ENCODE measurements around the gene RHBDD2.
"Not testable (repeated sequence)": the region's sequence is repeated elsewhere in the genome, so short reads cannot be mapped to it uniquely, and the experiment has no call there.

Gene RHBDD2

DNA sequence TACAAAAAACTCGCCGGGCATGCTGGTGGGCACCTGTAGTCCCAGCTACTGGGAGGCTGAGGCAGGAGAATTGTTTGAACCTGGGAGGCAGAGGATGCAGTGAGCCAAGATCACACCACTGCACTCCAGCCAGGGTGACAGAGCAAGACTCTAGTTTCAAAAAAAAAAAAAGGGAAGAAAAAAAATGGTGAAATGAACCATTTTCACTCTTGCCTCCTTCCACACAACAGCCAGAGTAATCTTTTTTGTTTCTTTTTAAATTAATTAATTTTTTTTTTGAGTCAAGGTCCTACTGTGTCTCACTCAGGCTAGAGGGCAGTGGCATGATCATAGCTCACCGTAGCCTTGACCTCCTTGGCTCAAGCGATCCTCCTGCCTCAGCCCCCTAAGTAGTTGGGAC is 14.6 kb upstream of the RHBDD2 start:
- not testable (repeated sequence) for H3K4me2 ChIP-seq (ENCODE audit: low read length, poor library complexity, severe bottlenecking); H2AK5ac ChIP-seq (ENCODE audit: low read length, severe bottlenecking); H3K4me3 ChIP-seq (ENCODE audit: insufficient read depth in 1 of 2, low read depth in 1 of 2, low read length in 2 of 2); DNase-seq; H2BK120ac ChIP-seq (ENCODE audit: low read depth, low read length); H3K36me3 ChIP-seq (ENCODE audit: control insufficient read depth in 1 of 2, insufficient read depth in 2 of 2, low read depth in 1 of 2, low read length in 2 of 2); H2BK12ac ChIP-seq (ENCODE audit: low read length in 2 of 2); H3K27ac ChIP-seq (ENCODE audit: low read length, poor library complexity, severe bottlenecking); H4K91ac ChIP-seq (ENCODE audit: low read length); H2BK5ac ChIP-seq (ENCODE audit: low read depth, low read length, poor library complexity, severe bottlenecking); H3K4me1 ChIP-seq (ENCODE audit: control insufficient read depth, insufficient read depth, low read depth, low read length); H2BK15ac ChIP-seq (ENCODE audit: low read depth, poor library complexity, severe bottlenecking); H3K9ac ChIP-seq (ENCODE audit: low read length); H3K79me1 ChIP-seq (replicated peaks; ENCODE audit: low read length, poor library complexity, severe bottlenecking); H2AFZ ChIP-seq (ENCODE audit: low read depth, low read length); H3K4ac ChIP-seq (ENCODE audit: low read depth in 1 of 2, low read length in 2 of 2); H3K9me3 ChIP-seq (ENCODE audit: control insufficient read depth, low read length); H3K27me3 ChIP-seq (ENCODE audit: control insufficient read depth in 1 of 2, insufficient read depth in 1 of 2, low read length in 2 of 2); H3K23ac ChIP-seq (ENCODE audit: low read length in 2 of 2); H4K8ac ChIP-seq (ENCODE audit: low read length); H3K14ac ChIP-seq (ENCODE audit: low read length in 2 of 2); H3K18ac ChIP-seq (ENCODE audit: low read depth in 1 of 2, low read length in 2 of 2)
- 97% methylated on average over 2 of the region's 4 CpGs for WGBS

DNA sequence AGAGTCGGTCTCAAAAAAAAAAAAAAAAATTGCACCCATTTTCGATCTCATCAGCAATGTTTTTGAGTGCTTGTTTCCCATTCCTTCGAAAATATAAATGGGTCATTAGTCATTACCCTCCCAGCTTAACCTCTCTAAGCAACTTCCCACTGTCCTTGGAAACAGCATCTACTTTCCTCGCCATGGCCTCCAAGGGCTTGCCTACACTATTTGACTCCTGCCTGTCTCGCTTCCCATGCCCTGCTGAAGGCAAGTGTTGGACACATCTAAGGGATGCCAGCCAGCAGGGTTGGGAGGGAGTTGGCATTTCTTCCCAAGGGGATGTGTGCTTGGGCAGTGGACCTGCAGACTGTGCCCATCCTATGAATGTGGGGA is 12.7 kb upstream of the RHBDD2 start:
- no peaks in the 10 kb centered on the region for H3K27me3 ChIP-seq (ENCODE audit: control insufficient read depth in 1 of 2, insufficient read depth in 1 of 2, low read length in 2 of 2)
- no peak overlapping the region for H3K23ac ChIP-seq (ENCODE audit: low read length in 2 of 2)
- peak overlapping the region; percentile 59 for H4K8ac ChIP-seq (ENCODE audit: low read length)
- no peaks in the 10 kb centered on the region for H3K9me3 ChIP-seq (ENCODE audit: control insufficient read depth, low read length)
- WGBS: 63% methylated on average over 5 of the region's 5 CpGs
- H2BK15ac ChIP-seq (ENCODE audit: low read depth, poor library complexity, severe bottlenecking): no peak overlapping the region
- no peak overlapping the region for H2AFZ ChIP-seq (ENCODE audit: low read depth, low read length)
- no peaks in the 10 kb centered on the region for H3K79me1 ChIP-seq (replicated peaks; ENCODE audit: low read length, poor library complexity, severe bottlenecking)
- peak overlapping the region; percentile 31 for H4K91ac ChIP-seq (ENCODE audit: low read length)
- H3K9ac ChIP-seq (ENCODE audit: low read length): no peak overlapping the region
- no peak overlapping the region for H2BK120ac ChIP-seq (ENCODE audit: low read depth, low read length)
- H3K4ac ChIP-seq (ENCODE audit: low read depth in 1 of 2, low read length in 2 of 2): peak overlapping the region in 1 of 2 experiments; percentile 42
- no peaks in the 10 kb centered on the region for H3K36me3 ChIP-seq (ENCODE audit: control insufficient read depth in 1 of 2, insufficient read depth in 2 of 2, low read depth in 1 of 2, low read length in 2 of 2)
- H3K4me1 ChIP-seq (ENCODE audit: control insufficient read depth, insufficient read depth, low read depth, low read length): peaks cover 7% of the 10 kb centered on the region
- H2BK5ac ChIP-seq (ENCODE audit: low read depth, low read length, poor library complexity, severe bottlenecking): no peak overlapping the region
- no peak overlapping the region for H3K18ac ChIP-seq (ENCODE audit: low read depth in 1 of 2, low read length in 2 of 2)
- DNase-seq: peak; percentile 53
- no peak overlapping the region for H3K4me2 ChIP-seq (ENCODE audit: low read length, poor library complexity, severe bottlenecking)
- H2BK12ac ChIP-seq (ENCODE audit: low read length in 2 of 2): peak overlapping the region; percentile 29 to 47
- peak overlapping the region in 1 of 2 experiments; percentile 10 for H3K14ac ChIP-seq (ENCODE audit: low read length in 2 of 2)
- no peak overlapping the region for H3K27ac ChIP-seq (ENCODE audit: low read length, poor library complexity, severe bottlenecking)
- no peak overlapping the region for H2AK5ac ChIP-seq (ENCODE audit: low read length, severe bottlenecking)
- peak overlapping the region in 1 of 2 experiments; percentile 3 for H3K4me3 ChIP-seq (ENCODE audit: insufficient read depth in 1 of 2, low read depth in 1 of 2, low read length in 2 of 2)

- DNase-seq: peak; percentile 74
- H3K9ac ChIP-seq (ENCODE audit: low read length): no peak overlapping the region
- H4K91ac ChIP-seq (ENCODE audit: low read length): peak overlapping the region; percentile 31
- no peaks in the 10 kb centered on the region for H3K79me1 ChIP-seq (replicated peaks; ENCODE audit: low read length, poor library complexity, severe bottlenecking)
- no peak overlapping the region for H3K27ac ChIP-seq (ENCODE audit: low read length, poor library complexity, severe bottlenecking)
- H3K18ac ChIP-seq (ENCODE audit: low read depth in 1 of 2, low read length in 2 of 2): peak overlapping the region in 1 of 2 experiments; percentile 46
- no peak overlapping the region for H3K23ac ChIP-seq (ENCODE audit: low read length in 2 of 2)
- WGBS: 51% methylated on average over 19 of the region's 19 CpGs
- peak overlapping the region; percentile 59 for H4K8ac ChIP-seq (ENCODE audit: low read length)
- no peak overlapping the region for H2AK5ac ChIP-seq (ENCODE audit: low read length, severe bottlenecking)
- peak overlapping the region in 1 of 2 experiments; percentile 10 for H3K14ac ChIP-seq (ENCODE audit: low read length in 2 of 2)
- no peak overlapping the region for H3K4me2 ChIP-seq (ENCODE audit: low read length, poor library complexity, severe bottlenecking)
- no peak overlapping the region for H2BK120ac ChIP-seq (ENCODE audit: low read depth, low read length)
- H3K36me3 ChIP-seq (ENCODE audit: control insufficient read depth in 1 of 2, insufficient read depth in 2 of 2, low read depth in 1 of 2, low read length in 2 of 2): no peaks in the 10 kb centered on the region
- peaks cover 7% of the 10 kb centered on the region for H3K4me1 ChIP-seq (ENCODE audit: control insufficient read depth, insufficient read depth, low read depth, low read length)
- H2BK12ac ChIP-seq (ENCODE audit: low read length in 2 of 2): peak overlapping the region; percentile 29 to 57
- no peak overlapping the region for H2AFZ ChIP-seq (ENCODE audit: low read depth, low read length)
- H2BK15ac ChIP-seq (ENCODE audit: low read depth, poor library complexity, severe bottlenecking): no peak overlapping the region
- H2BK5ac ChIP-seq (ENCODE audit: low read depth, low read length, poor library complexity, severe bottlenecking): no peak overlapping the region
- H3K9me3 ChIP-seq (ENCODE audit: control insufficient read depth, low read length): no peaks in the 10 kb centered on the region
- no peaks in the 10 kb centered on the region for H3K27me3 ChIP-seq (ENCODE audit: control insufficient read depth in 1 of 2, insufficient read depth in 1 of 2, low read length in 2 of 2)
- H3K4me3 ChIP-seq (ENCODE audit: insufficient read depth in 1 of 2, low read depth in 1 of 2, low read length in 2 of 2): peak overlapping the region in 1 of 2 experiments; percentile 3
- H3K4ac ChIP-seq (ENCODE audit: low read depth in 1 of 2, low read length in 2 of 2): peak overlapping the region in 1 of 2 experiments; percentile 42
These were observed 12.1 kb upstream of the RHBDD2 start for GRCh38 chr7:75866489-75867389.

DNA sequence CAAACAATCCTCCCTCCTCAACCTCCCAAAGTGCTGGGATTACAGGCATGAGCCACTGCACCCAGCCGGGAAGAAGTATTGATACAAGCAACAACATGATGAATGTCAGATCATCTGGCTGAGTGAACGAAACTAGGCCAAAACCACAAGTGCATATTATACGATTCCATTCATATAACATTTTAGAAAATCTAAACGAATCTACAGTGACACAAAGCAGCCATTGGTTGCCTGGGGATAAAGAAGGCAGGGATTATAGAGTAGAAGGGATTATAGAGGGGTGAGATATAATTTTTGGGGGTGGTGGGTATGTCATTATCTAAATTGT is 11.5 kb upstream of the RHBDD2 start:
- H3K4ac ChIP-seq (ENCODE audit: low read depth in 1 of 2, low read length in 2 of 2): no peak overlapping the region
- H2BK120ac ChIP-seq (ENCODE audit: low read depth, low read length): no peak overlapping the region
- H4K91ac ChIP-seq (ENCODE audit: low read length): no peak overlapping the region
- no peak overlapping the region for H2BK12ac ChIP-seq (ENCODE audit: low read length in 2 of 2)
- no peak overlapping the region for H3K9ac ChIP-seq (ENCODE audit: low read length)
- H2BK15ac ChIP-seq (ENCODE audit: low read depth, poor library complexity, severe bottlenecking): no peak overlapping the region
- H3K27me3 ChIP-seq (ENCODE audit: control insufficient read depth in 1 of 2, insufficient read depth in 1 of 2, low read length in 2 of 2): no peaks in the 10 kb centered on the region
- H4K8ac ChIP-seq (ENCODE audit: low read length): no peak overlapping the region
- no peak overlapping the region for H3K27ac ChIP-seq (ENCODE audit: low read length, poor library complexity, severe bottlenecking)
- H3K4me2 ChIP-seq (ENCODE audit: low read length, poor library complexity, severe bottlenecking): no peak overlapping the region
- no peak for DNase-seq
- H2AK5ac ChIP-seq (ENCODE audit: low read length, severe bottlenecking): no peak overlapping the region
- H3K79me1 ChIP-seq (replicated peaks; ENCODE audit: low read length, poor library complexity, severe bottlenecking): no peaks in the 10 kb centered on the region
- H2BK5ac ChIP-seq (ENCODE audit: low read depth, low read length, poor library complexity, severe bottlenecking): no peak overlapping the region
- no peak overlapping the region for H3K14ac ChIP-seq (ENCODE audit: low read length in 2 of 2)
- H2AFZ ChIP-seq (ENCODE audit: low read depth, low read length): no peak overlapping the region
- H3K9me3 ChIP-seq (ENCODE audit: control insufficient read depth, low read length): no peaks in the 10 kb centered on the region
- no peak overlapping the region for H3K23ac ChIP-seq (ENCODE audit: low read length in 2 of 2)
- H3K18ac ChIP-seq (ENCODE audit: low read depth in 1 of 2, low read length in 2 of 2): no peak overlapping the region
- WGBS: 76% methylated on average over 3 of the region's 4 CpGs
- H3K4me1 ChIP-seq (ENCODE audit: control insufficient read depth, insufficient read depth, low read depth, low read length): peaks cover 7% of the 10 kb centered on the region
- H3K36me3 ChIP-seq (ENCODE audit: control insufficient read depth in 1 of 2, insufficient read depth in 2 of 2, low read depth in 1 of 2, low read length in 2 of 2): no peaks in the 10 kb centered on the region
- no peak overlapping the region for H3K4me3 ChIP-seq (ENCODE audit: insufficient read depth in 1 of 2, low read depth in 1 of 2, low read length in 2 of 2)
